Fibroblast of skin of right quadriceps (primary cell): ENCODE data around the gene ALB.

Experiments
- DNase-seq: peaks from one replicate; pipeline ENCODE4 v3.0.0-alpha.2; 2013

The ALB gene

GRCh38 chr4:73452953-73453700 lies 49.0 kb downstream of the ALB start:
- DNase-seq: no peak

GRCh38 chr4:73453701-73454005 lies 49.6 kb downstream of the ALB start:
- DNase-seq: no peak

- DNase-seq: no peak
Observed at GRCh38 chr4:73454920-73455319, 50.8 kb downstream of the ALB start.

- no peak for DNase-seq
Observed at GRCh38 chr4:73456177-73457022, 52.3 kb downstream of the ALB start.

GRCh38 chr4:73458184-73459047 lies 54.3 kb downstream of the ALB start:
- DNase-seq: no peak

GRCh38 chr4:73459048-73459421 lies 54.9 kb downstream of the ALB start:
- no peak for DNase-seq

- no peak for DNase-seq
Observed at GRCh38 chr4:73460913-73461522, 56.9 kb downstream of the ALB start.

GRCh38 chr4:73468170-73468569 lies 64.1 kb downstream of the ALB start:
- DNase-seq: no peak

- DNase-seq: no peak
Observed at GRCh38 chr4:73470728-73471127, 66.6 kb downstream of the ALB start.
